ENCODE data around the gene CBARP.

Gene CBARP

GRCh38 chr19:1261538-1261797, 23.7 kb upstream of the CBARP start:
- Histone ChIP-seq H3K4me1 (ENCODE audit: control insufficient read depth, insufficient read depth, low read length) (peaks cover 72% of the 10 kb centered on the region), H3K4me3 (ENCODE audit: low read length in 2 of 2) (peak overlapping the region; percentile 68 to 81), H3K27ac (ENCODE audit: low read length) (peak overlapping the region; percentile 86), H3K36me3 (ENCODE audit: control insufficient read depth in 2 of 2, insufficient read depth in 2 of 2, low read length in 2 of 2) (peaks cover 5 to 9% of the 10 kb centered on the region in 2 donors), H3K9me3 (ENCODE audit: control insufficient read depth in 2 of 2, low read length in 2 of 2) (no peaks in the 10 kb centered on the region), H3K27me3 (ENCODE audit: control insufficient read depth in 1 of 2, insufficient read depth in 2 of 2, low read length in 2 of 2) (no peaks in the 10 kb centered on the region), H3K9ac (ENCODE audit: low read length in 2 of 2) (peak overlapping the region; percentile 72 to 73)

- Histone ChIP-seq H3K27ac (ENCODE audit: low read length) (peak overlapping the region; percentile 86), H3K27me3 (ENCODE audit: control insufficient read depth in 1 of 2, insufficient read depth in 2 of 2, low read length in 2 of 2) (no peaks in the 10 kb centered on the region), H3K9me3 (ENCODE audit: control insufficient read depth in 2 of 2, low read length in 2 of 2) (no peaks in the 10 kb centered on the region), H3K36me3 (ENCODE audit: control insufficient read depth in 2 of 2, insufficient read depth in 2 of 2, low read length in 2 of 2) (peaks cover 6 to 12% of the 10 kb centered on the region in 2 donors), H3K4me3 (ENCODE audit: low read length in 2 of 2) (peak overlapping the region; percentile 68 to 81), H3K4me1 (ENCODE audit: control insufficient read depth, insufficient read depth, low read length) (peaks cover 68% of the 10 kb centered on the region), H3K9ac (ENCODE audit: low read length in 2 of 2) (peak overlapping the region; percentile 72 to 73)
These were observed 23.1 kb upstream of the CBARP start for GRCh38 chr19:1260749-1261537.

- Histone ChIP-seq H3K36me3 (ENCODE audit: control insufficient read depth in 2 of 2, insufficient read depth in 2 of 2, low read length in 2 of 2) (peaks cover 14 to 20% of the 10 kb centered on the region in 2 donors), H3K9me3 (ENCODE audit: control insufficient read depth in 2 of 2, low read length in 2 of 2) (no peaks in the 10 kb centered on the region), H3K4me1 (ENCODE audit: control insufficient read depth, insufficient read depth, low read length) (peaks cover 68% of the 10 kb centered on the region), H3K9ac (ENCODE audit: low read length in 2 of 2) (peak overlapping the region in 1 of 2 donors; percentile 5), H3K27ac (ENCODE audit: low read length) (peak overlapping the region; percentile 82), H3K4me3 (ENCODE audit: low read length in 2 of 2) (peak overlapping the region in 1 of 2 donors; percentile 81), H3K27me3 (ENCODE audit: control insufficient read depth in 1 of 2, insufficient read depth in 2 of 2, low read length in 2 of 2) (no peaks in the 10 kb centered on the region)
These were observed 22.3 kb upstream of the CBARP start for GRCh38 chr19:1259876-1260748.

GRCh38 chr19:1259206-1259875, 21.5 kb upstream of the CBARP start:
- Histone ChIP-seq H3K4me1 (ENCODE audit: control insufficient read depth, insufficient read depth, low read length) (peaks cover 70% of the 10 kb centered on the region), H3K9ac (ENCODE audit: low read length in 2 of 2) (peak overlapping the region; percentile 28 to 58), H3K9me3 (ENCODE audit: control insufficient read depth in 2 of 2, low read length in 2 of 2) (no peaks in the 10 kb centered on the region), H3K36me3 (ENCODE audit: control insufficient read depth in 2 of 2, insufficient read depth in 2 of 2, low read length in 2 of 2) (peaks cover 22 to 28% of the 10 kb centered on the region in 2 donors), H3K27me3 (ENCODE audit: control insufficient read depth in 1 of 2, insufficient read depth in 2 of 2, low read length in 2 of 2) (no peaks in the 10 kb centered on the region), H3K4me3 (ENCODE audit: low read length in 2 of 2) (peak overlapping the region in 1 of 2 donors; percentile 29), H3K27ac (ENCODE audit: low read length) (peak overlapping the region; percentile 82)

- H3K9ac ChIP-seq (ENCODE audit: low read length in 2 of 2) = peak overlapping the region in 1 of 2 donors; percentile 28
- H3K4me3 ChIP-seq (ENCODE audit: low read length in 2 of 2) = peak overlapping the region in 1 of 2 donors; percentile 29
- H3K27ac ChIP-seq (ENCODE audit: low read length) = peak overlapping the region; percentile 82
- no peaks in the 10 kb centered on the region for H3K27me3 ChIP-seq (ENCODE audit: control insufficient read depth in 1 of 2, insufficient read depth in 2 of 2, low read length in 2 of 2)
- peaks cover 76% of the 10 kb centered on the region for H3K4me1 ChIP-seq (ENCODE audit: control insufficient read depth, insufficient read depth, low read length)
- no peaks in the 10 kb centered on the region for H3K9me3 ChIP-seq (ENCODE audit: control insufficient read depth in 2 of 2, low read length in 2 of 2)
- peaks cover 23 to 29% of the 10 kb centered on the region in 2 donors for H3K36me3 ChIP-seq (ENCODE audit: control insufficient read depth in 2 of 2, insufficient read depth in 2 of 2, low read length in 2 of 2)
These were observed 21.0 kb upstream of the CBARP start for GRCh38 chr19:1258707-1259205.

- H3K4me1 ChIP-seq (ENCODE audit: control insufficient read depth, insufficient read depth, low read length) = peaks cover 81% of the 10 kb centered on the region
- H3K36me3 ChIP-seq (ENCODE audit: control insufficient read depth in 2 of 2, insufficient read depth in 2 of 2, low read length in 2 of 2) = peaks cover 23 to 29% of the 10 kb centered on the region in 2 donors
- H3K9me3 ChIP-seq (ENCODE audit: control insufficient read depth in 2 of 2, low read length in 2 of 2) = no peaks in the 10 kb centered on the region
- no peak overlapping the region for H3K4me3 ChIP-seq (ENCODE audit: low read length in 2 of 2)
- no peak overlapping the region for H3K9ac ChIP-seq (ENCODE audit: low read length in 2 of 2)
- H3K27ac ChIP-seq (ENCODE audit: low read length) = peak overlapping the region; percentile 46
- H3K27me3 ChIP-seq (ENCODE audit: control insufficient read depth in 1 of 2, insufficient read depth in 2 of 2, low read length in 2 of 2) = no peaks in the 10 kb centered on the region
These were observed 20.3 kb upstream of the CBARP start for GRCh38 chr19:1258163-1258492.

- Histone ChIP-seq H3K4me1 (ENCODE audit: control insufficient read depth, insufficient read depth, low read length) (peaks cover 83% of the 10 kb centered on the region), H3K9me3 (ENCODE audit: control insufficient read depth in 2 of 2, low read length in 2 of 2) (no peaks in the 10 kb centered on the region), H3K27me3 (ENCODE audit: control insufficient read depth in 1 of 2, insufficient read depth in 2 of 2, low read length in 2 of 2) (no peaks in the 10 kb centered on the region), H3K36me3 (ENCODE audit: control insufficient read depth in 2 of 2, insufficient read depth in 2 of 2, low read length in 2 of 2) (peaks cover 23 to 29% of the 10 kb centered on the region in 2 donors), H3K27ac (ENCODE audit: low read length) (peak overlapping the region; percentile 46), H3K9ac (ENCODE audit: low read length in 2 of 2) (no peak overlapping the region), H3K4me3 (ENCODE audit: low read length in 2 of 2) (no peak overlapping the region)
These were observed 19.8 kb upstream of the CBARP start for GRCh38 chr19:1257475-1258162.

GRCh38 chr19:1256646-1257474, 19.1 kb upstream of the CBARP start:
- no peak overlapping the region for H3K27ac ChIP-seq (ENCODE audit: low read length)
- no peak overlapping the region for H3K4me3 ChIP-seq (ENCODE audit: low read length in 2 of 2)
- H3K36me3 ChIP-seq (ENCODE audit: control insufficient read depth in 2 of 2, insufficient read depth in 2 of 2, low read length in 2 of 2) = peaks cover 23 to 30% of the 10 kb centered on the region in 2 donors
- H3K9me3 ChIP-seq (ENCODE audit: control insufficient read depth in 2 of 2, low read length in 2 of 2) = no peaks in the 10 kb centered on the region
- no peak overlapping the region for H3K9ac ChIP-seq (ENCODE audit: low read length in 2 of 2)
- H3K27me3 ChIP-seq (ENCODE audit: control insufficient read depth in 1 of 2, insufficient read depth in 2 of 2, low read length in 2 of 2) = no peaks in the 10 kb centered on the region
- peaks cover 83% of the 10 kb centered on the region for H3K4me1 ChIP-seq (ENCODE audit: control insufficient read depth, insufficient read depth, low read length)

- Histone ChIP-seq H3K9ac (ENCODE audit: low read length in 2 of 2) (peak overlapping the region in 1 of 2 donors; percentile 7), H3K27ac (ENCODE audit: low read length) (peak overlapping the region; percentile 97), H3K4me3 (ENCODE audit: low read length in 2 of 2) (no peak overlapping the region), H3K36me3 (ENCODE audit: control insufficient read depth in 2 of 2, insufficient read depth in 2 of 2, low read length in 2 of 2) (peaks cover 23 to 37% of the 10 kb centered on the region in 2 donors), H3K9me3 (ENCODE audit: control insufficient read depth in 2 of 2, low read length in 2 of 2) (no peaks in the 10 kb centered on the region), H3K27me3 (ENCODE audit: control insufficient read depth in 1 of 2, insufficient read depth in 2 of 2, low read length in 2 of 2) (no peaks in the 10 kb centered on the region), H3K4me1 (ENCODE audit: control insufficient read depth, insufficient read depth, low read length) (peaks cover 79% of the 10 kb centered on the region)
These were observed 17.7 kb upstream of the CBARP start for GRCh38 chr19:1255186-1256161.
